ENCODE results near the gene MADD.
"Not testable (repeated sequence)": the region's sequence is repeated elsewhere in the genome, so short reads cannot be mapped to it uniquely, and the experiment has no call there.

MADD gene

DNA sequence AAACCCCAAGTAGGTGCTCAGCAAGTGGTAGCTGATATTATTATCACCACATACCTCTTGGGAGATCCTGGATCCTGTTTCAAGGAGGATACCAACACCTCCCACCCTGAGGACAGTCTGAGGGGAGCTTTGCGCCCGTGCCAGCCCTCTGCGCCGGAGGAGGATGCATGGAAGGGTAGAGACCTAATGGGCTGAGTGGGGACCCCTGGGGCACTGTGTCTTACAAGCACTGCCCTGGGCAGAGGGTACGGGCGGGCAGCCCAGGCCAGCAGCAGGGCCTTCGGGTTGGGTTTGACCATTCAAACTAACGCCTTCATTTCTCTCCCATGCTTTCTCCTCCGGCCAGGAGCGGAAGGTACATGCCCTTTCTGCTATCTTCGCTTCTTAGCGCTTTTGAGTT lies 56.3 kb downstream of the MADD start:
- DNase-seq = no peak

DNA sequence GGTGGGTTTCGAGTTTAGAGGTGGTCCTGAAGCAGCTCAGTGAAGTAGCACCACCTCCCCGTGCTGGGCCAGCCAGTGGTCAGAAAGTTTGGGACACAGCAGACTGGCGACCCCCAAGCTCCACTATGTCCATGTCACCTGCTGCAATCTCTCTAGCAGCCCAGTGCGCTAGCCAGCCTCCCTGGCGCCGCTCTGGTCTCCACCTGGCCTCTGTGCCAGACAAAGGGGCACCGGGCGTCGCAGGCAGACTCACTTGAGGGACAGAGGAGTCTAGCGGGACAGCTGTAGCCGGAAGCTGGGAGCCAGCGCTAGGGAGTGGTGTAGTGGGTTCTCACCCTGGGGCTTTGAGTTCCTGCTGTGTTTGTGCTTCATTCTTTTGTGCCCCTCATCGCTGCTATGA lies 57.1 kb downstream of the MADD start:
- DNase-seq = no peak

DNA sequence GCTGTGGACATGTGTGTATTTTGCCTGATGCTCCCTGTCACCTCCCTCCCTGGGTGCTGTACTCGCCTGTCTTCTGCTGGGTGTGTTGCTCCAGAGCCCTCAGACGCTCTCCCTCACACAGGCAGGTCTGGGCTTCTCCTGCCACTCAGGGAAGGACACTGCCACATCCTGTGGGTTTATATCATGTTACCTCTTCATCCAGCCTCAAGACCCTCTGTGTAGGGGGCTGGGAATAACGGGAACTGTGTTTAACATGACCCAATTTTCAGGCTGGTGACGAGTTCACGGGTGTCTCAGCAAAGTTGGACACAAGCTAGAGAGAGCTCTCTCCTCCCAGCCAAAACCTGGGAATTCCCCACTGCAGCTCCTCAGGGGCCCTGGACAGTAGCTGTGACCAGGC lies 58.0 kb downstream of the MADD start:
- no peak for DNase-seq

DNA sequence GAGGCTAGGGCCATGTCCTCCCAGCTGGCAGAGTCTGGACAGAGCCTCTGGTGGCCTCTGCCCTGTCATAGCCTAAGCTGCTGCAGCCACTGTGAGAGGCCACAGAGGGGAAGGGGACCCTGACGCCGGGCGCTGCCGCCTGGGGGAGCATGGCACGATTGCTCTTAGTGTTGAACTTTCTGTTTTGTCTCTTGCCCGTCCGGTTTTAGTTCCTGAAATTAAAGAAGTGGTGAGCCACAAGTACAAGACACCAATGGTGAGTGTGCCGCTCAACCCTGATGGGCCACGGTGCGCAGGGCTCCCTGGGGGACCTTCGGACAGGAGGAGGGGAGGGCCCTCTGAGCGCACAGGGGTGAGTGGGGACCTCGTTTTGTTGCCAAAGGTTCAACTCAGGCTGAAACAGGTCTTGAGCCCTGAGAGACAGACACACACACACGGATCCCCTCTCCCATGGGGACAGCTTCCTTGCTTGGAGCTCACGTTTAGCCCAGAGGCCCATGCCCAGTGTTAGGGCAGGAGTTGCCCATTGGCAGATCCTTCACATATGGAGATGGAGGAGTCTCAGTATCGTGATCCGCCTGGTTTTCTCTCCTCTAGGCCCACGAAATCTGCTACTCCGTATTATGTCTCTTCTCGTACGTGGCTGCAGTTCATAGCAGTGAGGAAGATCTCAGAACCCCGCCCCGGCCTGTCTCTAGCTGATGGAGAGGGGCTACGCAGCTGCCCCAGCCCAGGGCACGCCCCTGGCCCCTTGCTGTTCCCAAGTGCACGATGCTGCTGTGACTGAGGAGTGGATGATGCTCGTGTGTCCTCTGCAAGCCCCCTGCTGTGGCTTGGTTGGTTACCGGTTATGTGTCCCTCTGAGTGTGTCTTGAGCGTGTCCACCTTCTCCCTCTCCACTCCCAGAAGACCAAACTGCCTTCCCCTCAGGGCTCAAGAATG lies 58.8 kb downstream of the MADD start:
- no peak for DNase-seq

DNA sequence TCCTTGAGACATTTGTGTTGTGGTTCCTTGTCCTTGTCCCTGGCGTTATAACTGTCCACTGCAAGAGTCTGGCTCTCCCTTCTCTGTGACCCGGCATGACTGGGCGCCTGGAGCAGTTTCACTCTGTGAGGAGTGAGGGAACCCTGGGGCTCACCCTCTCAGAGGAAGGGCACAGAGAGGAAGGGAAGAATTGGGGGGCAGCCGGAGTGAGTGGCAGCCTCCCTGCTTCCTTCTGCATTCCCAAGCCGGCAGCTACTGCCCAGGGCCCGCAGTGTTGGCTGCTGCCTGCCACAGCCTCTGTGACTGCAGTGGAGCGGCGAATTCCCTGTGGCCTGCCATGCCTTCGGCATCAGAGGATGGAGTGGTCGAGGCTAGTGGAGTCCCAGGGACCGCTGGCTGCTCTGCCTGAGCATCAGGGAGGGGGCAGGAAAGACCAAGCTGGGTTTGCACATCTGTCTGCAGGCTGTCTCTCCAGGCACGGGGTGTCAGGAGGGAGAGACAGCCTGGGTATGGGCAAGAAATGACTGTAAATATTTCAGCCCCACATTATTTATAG lies 59.6 kb downstream of the MADD start:
- DNase-seq = no peak

DNA sequence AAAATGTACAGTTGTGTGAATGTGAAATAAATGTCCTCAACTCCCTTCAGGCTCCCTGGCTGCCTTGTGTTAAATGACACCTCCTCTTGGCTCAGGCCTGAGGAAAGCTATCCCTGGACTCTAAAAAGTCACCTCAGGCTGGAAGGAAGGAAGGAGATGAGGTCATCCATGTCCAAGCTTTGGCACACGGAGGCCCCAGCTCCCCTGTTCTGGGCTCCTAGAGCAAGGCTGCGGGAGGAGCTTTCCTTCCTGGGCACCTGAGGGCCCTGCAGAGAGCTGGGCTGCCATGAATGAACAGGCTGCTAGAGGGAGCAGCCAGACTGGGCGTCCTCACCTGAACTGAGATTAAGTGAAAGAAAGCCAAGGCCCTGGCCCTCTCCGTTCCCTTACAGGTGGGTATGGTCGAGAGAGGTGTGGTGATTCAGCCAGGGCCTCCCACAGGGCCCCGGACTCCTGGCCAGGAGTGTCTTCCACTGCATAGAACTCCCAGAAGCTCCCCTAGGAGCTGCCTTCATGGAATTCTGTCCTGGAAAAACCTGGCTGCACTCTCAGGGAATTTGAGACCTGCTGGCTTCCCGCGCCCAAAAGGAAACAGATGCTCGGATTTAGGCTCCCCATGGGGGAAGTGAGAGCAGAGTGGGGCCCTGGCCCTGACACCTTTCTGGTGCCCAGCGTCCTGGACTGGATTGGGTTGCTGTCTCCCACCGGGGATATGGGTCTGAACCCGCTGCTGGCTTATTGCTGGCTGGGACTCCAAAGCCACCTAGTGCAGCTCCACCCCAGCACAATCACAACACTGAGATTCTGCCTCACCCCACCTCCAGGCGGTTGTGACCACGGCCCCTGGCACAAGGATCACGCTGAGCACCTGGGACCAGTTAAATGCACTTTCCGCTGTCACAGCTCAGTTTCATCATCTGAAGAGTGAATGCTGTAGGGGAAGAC lies 60.3 kb downstream of the MADD start:
- no peak for DNase-seq

DNA sequence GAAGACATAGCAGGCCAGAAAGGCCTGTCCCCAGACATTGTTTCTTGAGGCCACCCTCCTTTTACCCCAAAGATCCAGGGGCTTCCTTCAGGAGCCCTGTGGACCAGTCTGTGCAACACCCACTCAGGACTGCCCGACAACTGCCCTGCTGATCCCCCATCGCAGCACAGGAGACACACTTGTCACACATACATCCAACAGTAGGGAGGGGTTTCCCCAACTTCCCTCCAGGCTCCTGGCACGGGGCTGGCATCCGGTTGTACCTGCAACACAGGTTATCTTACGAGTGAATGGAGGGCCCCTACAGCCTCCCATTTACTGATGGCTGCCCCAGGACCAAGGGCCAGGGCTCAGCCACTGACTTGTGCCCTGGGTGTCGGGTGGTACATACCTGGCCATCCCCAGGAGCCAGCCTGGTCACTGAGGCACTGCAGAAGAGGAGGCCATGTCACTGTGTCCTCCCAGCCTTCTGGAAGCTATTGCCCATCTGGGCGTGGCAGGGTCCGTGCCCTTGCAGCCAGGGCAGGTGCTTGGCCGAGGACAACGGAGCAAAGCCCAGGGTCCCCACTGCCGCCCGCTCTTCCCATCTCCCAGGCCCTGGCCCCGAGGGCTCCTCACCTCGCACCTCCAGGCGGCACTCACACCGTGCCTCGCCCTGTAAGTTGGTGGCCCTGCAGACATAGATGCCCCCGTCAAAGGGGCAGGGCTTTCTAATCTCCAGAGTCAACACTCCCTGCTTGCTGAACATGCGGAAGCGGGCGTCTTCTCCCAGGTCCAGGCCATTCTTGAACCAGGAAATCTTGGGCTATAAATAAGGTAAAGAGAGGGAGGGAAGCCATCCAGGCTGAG lies 61.7 kb downstream of the MADD start:
- DNase-seq = no peak

DNA sequence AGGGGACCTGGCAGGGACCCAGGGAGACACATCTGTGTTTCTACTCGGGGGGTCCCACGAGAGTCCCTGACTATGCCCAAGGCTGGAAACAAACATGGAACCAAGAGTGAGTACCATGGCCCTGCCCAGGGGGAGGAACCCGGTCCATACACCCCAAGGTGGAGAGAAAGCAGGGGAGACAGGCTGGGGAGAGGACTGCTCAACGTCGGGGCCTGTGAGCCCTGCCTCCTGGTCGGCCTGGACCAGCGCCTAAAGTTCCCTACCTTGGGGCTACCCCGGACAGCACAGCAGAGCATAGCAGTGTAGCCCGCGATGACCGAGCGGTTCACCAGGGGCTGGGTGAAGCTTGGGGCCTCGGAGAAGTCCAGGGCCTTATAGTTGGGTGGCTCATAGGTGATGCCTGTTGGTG lies 62.4 kb downstream of the MADD start:
- no peak for DNase-seq

DNA sequence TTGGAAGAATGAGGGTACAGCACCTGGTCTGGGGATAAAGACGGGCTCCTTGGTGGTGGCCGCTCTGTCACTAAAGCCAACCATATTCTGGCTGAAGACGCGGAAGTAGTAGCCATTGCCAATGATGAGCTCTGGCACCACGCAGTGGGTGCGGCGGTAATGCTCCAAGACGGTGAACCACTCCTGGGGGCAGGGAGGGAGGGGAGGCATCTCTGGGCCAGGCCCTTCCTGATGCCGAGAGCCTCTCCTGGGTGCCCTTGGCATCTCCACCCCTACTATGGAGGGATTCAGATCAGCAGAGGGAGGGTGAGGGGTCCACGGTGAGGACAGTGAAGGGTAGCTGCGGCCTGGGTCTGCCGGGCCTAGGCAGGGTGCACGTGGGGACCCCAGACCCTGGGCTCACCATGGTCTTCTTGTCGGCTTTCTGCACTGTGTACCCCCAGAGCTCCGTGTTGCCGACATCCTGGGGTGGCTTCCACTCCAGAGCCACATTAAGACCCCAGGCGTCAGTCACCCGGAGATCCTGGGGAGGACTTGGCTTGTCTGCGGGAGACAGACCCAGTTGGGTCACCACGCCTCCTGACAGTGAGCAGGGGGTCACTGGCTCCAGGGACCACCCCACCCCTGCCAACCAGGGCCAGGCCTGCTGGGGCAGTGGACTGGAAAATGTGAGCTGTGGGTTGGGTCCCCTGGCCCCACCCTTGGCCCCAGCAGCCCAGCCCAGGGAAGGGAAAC lies 63.0 kb downstream of the MADD start:
- DNase-seq = no peak

DNA sequence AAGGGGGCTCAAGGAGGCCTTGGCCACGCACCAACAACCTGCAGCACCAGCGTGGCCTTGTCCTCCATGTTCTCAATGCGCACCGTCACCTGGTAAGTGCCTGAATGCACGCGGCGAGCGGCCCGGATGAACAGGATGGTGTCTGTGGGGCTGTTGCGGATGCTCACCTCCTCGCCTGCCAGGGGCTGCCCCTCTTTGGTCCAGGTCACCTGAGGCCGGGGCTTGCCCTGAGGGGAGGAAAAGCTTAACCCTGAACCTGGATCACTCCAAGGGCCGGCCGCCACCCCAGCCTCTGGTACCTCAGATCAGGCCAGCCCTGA lies 63.6 kb downstream of the MADD start:
- DNase-seq = no peak

DNA sequence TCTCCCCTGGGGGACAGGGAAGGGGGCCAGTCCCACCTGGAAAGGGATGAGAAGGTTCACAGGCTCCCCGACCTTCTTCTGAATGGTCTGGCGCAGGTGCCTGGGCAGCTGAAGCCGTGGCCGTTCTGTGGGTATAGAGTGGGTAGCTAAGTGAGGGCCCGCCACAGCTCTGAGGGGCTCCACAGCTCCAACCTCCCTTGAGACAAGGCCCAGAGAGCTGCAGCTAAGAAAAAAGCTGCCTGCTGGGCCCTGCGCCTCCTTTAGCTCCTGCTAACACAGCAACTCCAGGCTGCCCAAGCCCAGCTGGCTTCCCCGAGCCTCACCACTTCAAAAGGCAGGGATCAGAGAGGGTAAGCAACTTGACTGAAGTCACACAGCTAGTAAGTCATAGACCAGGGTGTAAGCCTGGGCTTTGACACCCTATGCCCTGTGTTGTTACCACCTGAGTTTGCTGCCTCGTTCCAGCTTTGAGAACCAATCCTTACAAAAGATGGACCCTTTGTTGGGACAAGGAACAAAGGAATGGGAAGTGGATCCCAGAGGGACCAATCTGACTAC lies 64.0 kb downstream of the MADD start:
- DNase-seq = no peak

DNA sequence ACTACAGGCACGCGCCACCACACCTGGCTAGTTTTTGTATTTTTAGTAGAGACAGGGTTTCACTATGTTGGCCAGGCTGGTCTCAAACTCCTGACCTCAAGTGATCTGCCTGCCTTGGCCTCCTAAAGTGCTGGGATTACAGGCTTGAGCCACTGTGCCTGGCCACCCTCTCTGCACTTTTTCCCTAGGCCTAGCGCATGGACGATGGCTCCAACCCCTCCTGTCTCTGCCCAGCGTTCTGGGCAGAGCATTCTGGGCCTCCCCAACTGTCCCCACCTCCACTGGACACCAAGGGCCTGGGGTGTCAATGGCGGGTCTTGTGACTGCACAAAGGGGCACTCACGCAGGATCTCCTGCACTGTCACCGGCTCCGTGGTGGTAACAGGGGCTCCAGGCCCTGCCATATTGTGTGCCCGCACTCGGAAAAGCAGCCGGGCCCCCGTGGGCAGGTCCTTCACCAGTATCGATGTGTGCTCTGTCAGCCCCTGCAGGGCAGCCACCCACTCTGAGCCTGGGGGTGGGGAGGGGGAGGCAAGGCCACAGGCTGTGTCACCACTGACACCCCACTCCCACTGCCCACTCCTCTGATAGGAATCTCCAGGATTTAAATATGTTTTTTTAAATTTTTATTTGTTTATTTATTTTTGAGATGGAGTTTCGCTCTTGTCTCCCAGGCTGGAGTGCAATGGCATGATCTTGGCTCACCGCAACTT lies 64.9 kb downstream of the MADD start:
- not testable (repeated sequence) for DNase-seq

DNA sequence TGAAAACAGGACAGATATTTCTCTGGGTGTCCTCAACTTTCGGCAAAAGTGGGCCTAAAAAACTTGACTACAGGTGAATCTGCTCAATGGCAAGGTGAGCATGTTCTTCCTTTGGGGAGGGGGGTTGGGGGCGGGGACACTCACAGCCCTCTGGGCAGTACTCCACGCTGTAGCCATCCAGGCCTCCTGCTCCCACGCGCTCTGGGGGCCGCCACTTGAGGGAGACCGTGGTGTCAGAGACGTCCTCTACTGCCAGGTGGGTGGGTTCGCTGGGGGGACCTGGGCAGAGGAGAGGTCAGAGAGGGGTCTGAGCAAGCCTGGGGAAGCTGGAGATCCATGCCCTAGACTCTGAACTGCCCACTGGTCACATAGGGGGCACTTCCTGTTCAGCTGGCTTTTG lies 65.8 kb downstream of the MADD start:
- no peak for DNase-seq

DNA sequence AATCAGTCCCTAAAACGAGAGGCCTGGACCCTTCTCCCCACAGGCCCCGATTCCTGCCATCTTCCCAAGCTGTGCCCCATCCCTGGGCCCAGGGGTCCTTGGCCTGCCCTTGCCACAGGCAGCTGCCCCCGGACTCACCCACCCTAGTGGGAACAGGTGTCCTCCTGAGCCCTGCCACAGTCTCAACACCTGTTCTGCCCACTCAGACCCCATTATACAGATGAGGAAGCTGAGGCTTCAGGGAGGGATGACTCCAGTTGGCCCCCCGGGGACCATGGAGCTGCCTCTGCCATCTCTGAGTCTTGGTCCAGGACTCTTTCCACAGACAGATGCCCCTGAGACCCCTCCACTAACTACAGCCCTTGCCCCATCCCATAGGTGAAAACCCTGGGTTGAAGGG lies 66.7 kb downstream of the MADD start:
- DNase-seq = no peak

DNA sequence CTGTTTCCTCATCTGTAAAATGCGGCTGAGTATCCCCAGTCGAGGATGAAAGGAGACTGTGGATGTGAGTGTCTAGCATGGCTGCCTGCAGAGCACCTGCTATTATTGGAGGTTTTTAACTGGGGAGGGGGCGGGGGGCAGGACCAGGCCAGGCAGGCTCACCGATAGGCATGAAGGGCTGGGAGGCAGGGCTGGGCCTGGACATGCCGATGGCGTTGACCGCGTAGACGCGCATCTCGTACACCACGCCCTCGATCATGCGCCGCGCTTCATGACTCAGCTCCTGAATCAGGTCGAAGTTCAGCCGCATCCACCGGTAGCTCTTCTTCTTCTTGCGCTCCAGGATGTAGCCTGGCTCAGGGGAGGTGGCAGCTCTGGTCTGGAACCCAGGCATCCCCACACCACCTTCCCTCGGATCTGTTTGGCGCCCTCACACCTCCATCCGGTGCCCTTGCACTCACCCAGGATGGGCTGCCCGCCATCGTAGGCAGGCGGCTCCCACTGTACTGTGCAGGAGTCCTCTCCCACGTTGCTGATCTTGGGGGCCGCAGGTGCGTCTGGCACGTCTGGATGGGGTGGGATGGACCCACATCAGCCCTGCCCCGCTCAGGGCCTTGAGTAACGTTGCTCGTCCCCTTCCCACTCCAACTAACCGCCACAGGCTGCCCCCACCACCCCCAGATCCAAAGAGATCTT lies 67.4 kb downstream of the MADD start:
- DNase-seq = no peak

DNA sequence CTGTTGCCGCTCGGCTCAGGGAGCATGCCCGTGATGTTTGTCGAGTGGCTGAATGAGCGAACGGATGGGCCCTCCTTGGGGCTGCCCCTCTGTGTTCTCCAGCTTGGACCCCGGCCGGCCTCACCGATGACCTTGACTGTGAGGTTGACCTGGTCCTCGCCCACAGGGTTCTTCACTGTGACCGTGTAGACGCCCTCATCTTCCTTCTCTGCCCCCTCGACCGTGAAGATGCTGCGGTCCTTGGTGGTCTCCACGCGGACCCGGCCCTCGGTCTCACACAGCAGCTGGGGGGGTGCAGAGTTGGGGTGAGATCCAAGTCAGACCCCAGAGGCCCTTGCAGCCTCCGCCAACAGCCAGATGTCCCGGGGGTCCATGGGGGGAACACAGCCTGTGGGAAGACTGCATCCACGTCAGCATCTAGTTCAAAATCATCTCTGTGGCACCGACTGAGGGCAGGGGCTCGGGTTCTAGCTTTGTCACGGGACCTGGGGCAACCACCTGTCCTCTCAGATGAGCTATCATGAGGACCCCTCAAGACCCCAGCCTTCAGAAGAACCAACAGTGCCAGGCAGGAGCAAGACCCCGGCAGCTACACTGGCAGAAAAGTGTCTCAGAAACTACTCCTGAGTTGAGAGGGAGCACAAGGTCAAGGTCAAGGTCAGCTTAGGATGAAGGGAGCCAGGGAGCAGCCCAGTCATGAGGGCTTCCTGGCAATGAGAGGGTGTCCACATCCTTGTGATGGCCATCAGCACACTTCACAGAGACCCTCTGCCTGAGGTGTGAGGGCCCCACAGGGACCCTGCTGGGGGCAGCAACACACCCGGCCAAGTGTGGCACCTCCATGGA lies 68.7 kb downstream of the MADD start:
- no peak for DNase-seq

DNA sequence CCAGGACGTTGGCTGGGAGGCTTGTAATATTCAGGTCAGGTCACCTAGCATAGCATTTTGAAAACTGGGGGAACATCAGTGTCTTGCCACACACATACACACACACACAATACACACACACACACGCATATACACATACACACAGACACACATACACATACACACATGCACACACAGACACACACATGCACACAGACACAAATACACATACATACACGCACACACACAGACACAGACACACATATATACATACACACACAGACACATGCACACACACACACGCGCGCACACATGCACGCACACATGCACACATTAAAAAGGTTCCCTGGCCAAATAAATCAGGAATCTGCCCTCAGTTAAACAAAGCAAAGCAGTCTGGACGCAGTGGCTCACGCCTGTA lies 70.1 kb downstream of the MADD start:
- DNase-seq = no peak

DNA sequence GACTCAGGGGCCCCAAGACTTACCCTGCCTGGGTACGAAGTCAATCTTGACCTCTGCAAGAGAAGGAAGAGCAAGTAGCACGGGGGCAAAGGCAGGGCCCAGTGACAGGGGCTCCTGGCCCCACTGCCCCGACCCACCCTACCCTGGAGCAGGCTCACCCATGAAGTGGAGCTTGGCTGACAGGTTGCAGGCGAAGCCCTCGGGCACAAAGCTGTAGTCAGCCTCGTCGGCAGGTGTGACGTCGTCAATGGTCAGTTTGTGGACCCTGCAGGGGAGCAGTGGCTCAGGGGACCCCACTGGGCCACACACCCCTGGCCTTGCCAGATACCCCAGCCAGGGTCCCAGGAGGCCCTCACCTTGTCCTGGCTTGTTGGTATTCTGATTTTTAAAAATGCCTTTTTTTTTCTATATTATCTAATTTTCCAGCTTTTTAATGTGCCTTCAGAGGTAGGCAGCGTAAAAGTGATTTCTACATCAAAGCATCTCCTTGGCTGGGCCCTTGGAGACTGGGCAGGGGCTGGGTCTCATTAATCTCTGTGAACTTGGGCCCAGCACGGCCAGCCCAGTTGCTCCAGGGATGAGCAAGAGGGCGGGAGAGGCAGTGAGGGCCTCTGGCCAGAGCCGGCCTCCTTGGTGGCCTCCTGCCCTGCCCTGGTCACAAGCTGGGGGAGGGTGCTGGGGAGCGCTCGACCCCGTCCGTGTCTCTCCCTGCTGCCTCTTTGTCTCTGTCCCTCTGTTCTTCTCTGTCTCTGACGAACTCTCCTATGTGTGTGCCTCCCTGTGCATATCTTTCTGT lies 71.2 kb downstream of the MADD start:
- no peak for DNase-seq
